Measurements from ENCODE around the gene KRT72.

The KRT72 gene

DNA sequence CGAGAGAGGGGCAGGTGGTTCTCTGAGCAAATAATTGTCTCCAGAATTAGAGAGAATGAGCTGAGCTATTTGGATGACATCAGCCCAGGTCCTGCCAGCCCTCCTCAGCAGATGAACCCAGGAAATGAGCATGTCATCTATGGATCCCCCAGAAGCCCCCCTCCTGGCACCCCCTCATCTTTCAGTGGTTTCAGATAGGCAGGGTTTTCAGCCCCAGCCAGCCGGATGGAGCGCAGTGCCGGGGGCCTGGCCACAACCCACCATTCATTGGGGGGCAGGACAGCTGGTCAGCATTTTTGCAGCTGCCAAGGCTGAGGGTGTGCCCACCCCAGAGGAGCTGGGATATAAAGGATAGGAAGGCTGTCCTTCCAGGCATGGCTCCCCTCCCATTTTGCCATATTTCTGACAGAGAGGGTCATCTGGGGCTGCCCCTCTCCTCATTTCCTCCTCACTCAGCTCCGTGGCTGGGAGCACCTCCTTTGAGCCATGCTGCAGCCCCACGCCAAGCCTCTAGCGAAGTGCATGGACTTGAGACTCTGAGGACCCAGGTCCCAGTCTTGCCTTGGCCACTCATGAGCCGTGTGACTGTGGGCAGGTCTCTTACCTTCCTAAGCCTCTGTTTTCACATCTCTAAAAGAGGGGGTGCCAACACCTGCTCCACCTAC is 42.4 kb downstream of the KRT72 start:
- DNase-seq (ENCODE audit: low read depth in 1 of 2, low spot score in 1 of 2), result no peak
- no peak for TF ChIP-seq JUND (IDR thresholded peaks at IDR 0.05; ENCODE audit: low read depth)
- in situ Hi-C loops (cut with HindIII; ENCODE audit: low pct_unique_long_range_greater_than_20kb, low sequenced_read_pairs), result no loop called here

DNA sequence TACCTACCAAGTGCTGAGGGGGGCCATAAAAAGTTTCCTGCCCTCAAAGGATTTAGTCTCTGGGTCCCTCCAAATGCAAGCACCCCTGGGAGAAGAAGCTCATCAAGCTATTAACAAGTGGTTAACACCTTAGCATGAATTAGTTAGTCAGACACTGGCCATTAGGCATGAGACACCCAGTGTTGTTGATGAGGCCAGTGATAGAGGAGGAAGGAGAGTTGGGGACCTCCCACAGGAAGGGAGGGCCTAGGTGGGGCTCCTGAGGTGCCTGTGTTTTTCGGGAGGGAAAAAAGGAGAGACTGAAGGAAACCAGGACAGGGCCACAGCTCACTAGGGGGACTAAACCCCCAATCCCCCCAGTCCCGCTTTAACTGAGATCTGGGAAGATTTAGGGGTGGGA is 43.8 kb downstream of the KRT72 start:
- no peak for TF ChIP-seq JUND (IDR thresholded peaks at IDR 0.05; ENCODE audit: low read depth)
- DNase-seq (ENCODE audit: low read depth in 1 of 2, low spot score in 1 of 2), result no peak
- in situ Hi-C loops (cut with HindIII; ENCODE audit: low pct_unique_long_range_greater_than_20kb, low sequenced_read_pairs), result no loop called here

DNA sequence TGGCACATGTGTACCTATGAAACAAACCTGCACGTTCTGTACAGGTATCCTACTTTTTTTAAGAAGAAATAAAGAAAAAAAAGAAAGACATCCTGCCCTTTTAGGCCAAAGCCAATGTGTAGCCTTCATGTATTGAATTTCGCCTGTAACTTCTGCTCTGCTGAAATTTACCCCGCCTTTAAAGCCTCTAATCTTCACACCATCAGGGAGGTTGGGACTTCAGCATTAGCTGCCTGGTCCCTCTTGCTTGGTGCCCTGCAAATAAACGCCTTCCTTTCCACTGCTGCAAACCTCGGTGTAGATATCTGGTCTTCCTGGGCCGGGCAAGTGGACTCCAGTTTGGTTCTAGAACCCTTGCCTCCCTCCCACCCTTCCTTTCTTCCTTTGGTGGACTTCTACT is 45.7 kb downstream of the KRT72 start:
- TF ChIP-seq JUND (IDR thresholded peaks at IDR 0.05; ENCODE audit: low read depth), result no peak
- in situ Hi-C loops (cut with HindIII; ENCODE audit: low pct_unique_long_range_greater_than_20kb, low sequenced_read_pairs), result no loop called here
- DNase-seq (ENCODE audit: low read depth in 1 of 2, low spot score in 1 of 2), result no peak

DNA sequence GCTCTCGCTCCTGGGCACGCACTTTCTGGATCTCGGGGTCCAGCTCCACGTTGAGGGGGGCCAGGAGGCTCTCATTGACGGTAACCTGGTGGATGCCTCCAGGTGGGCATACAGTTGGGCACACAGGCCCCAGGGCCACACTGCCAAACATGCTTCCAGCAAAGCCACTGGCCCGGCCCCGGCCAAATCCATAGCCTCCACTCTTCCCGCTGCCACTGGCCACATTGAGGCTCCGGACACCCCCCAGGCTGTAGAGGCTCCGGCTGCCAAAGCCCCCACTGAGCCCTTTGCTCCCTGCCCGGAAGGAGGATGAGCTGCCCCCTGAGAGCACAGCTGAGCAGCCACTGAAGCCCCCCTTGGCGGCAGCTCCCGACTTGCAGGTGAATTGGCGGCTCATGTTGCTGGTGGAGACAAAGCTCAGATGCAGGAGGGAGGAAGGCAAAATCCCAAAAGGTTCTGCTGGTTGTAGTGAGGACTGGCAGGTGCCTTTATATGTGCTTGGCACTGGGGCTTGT is 48.5 kb downstream of the KRT72 start, which contains the start of gene KRT71:
Gene KRT71, minus strand, starts transcription at position 465 of the 515 bp plus-strand sequence. Its CDS starts 68 bp downstream, at position 397.
- no peak for TF ChIP-seq JUND (IDR thresholded peaks at IDR 0.05; ENCODE audit: low read depth)
- DNase-seq (ENCODE audit: low read depth in 1 of 2, low spot score in 1 of 2), result no peak

DNA sequence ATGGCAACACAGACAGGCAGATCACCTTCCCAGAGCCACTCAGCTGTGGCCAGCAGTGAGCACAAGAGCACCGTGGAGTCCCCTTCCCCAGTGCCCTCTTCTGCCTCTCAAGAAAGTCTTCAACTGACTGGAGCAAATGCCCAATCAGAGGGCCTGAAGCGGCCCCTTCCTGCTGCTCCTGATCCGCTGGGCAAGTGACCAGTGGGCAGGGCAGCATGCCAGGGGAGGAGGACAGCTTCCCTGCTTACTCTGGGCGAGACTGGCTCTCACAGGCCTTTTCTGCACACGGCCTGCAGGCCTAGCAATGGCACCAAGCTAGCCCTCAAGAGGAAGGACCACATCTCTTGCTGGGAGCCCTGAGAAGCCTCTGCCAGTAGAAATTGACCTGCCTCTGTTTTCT is 49.2 kb downstream of the KRT72 start:
- no peak for DNase-seq (ENCODE audit: low read depth in 1 of 2, low spot score in 1 of 2)
- no peak for TF ChIP-seq JUND (IDR thresholded peaks at IDR 0.05; ENCODE audit: low read depth)
- in situ Hi-C loops (cut with HindIII; ENCODE audit: low pct_unique_long_range_greater_than_20kb, low sequenced_read_pairs), result no loop called here

More for the DNA sequence above, 48.5 kb downstream of the KRT72 start, which contains the start of gene KRT71:
- in situ Hi-C loops (cut with HindIII; ENCODE audit: low pct_unique_long_range_greater_than_20kb, low sequenced_read_pairs), result no loop called here

DNA sequence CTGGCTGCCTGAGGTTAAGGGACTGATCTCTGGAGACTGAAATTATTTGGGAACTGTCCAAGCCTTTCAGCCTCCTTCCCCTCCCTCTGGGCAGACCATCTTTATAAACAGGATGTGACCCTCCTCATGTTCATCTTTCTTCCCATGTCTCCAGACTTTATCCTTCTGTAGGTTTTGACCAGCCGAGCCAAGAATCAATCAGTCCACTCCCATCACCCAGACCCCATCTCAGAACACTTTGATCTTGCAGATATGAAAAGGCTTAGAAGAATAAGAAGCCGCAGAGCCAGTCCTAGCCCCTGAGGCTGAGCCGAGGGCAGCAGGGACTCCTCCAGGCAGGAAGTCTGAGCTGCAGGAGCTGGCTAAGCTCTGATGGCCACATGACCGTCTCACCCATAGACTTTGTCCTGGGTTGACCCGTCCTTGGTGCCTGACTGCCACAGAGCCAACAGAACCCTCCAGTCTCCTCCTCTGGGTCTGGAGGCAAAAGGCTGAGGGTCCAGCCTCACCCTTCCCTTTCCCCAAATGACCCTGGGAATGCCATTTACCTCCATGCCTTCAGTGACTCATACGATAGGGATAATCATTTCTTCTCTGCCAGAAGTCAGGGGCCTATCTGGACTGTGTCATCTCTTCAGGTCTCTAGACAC is 49.9 kb downstream of the KRT72 start:
- in situ Hi-C loops (cut with HindIII; ENCODE audit: low pct_unique_long_range_greater_than_20kb, low sequenced_read_pairs), result no loop called here
- no peak for TF ChIP-seq JUND (IDR thresholded peaks at IDR 0.05; ENCODE audit: low read depth)
- DNase-seq (ENCODE audit: low read depth in 1 of 2, low spot score in 1 of 2), result no peak

DNA sequence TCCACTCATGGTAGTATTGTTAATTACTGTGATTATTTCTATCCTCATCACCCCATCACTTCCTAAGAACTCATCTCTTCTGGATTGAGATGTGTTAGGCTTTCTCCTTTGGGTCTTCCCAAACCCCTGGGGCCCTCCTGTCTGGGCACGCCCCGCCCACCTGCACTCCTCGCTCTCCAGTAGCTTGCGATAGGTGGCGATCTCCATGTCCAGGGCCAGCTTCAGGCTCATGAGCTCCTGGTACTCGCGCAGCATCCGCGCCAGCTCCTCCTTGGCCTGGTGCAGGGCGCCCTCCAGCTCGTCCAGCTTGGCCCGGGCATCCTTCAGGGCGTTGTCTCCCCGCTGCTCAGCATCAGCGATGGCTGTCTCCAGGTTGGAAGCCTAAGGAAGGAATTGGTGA is 55.1 kb downstream of the KRT72 start:
- no peak for TF ChIP-seq JUND (IDR thresholded peaks at IDR 0.05; ENCODE audit: low read depth)
- in situ Hi-C loops (cut with HindIII; ENCODE audit: low pct_unique_long_range_greater_than_20kb, low sequenced_read_pairs), result no loop called here
- no peak for DNase-seq (ENCODE audit: low read depth in 1 of 2, low spot score in 1 of 2)

DNA sequence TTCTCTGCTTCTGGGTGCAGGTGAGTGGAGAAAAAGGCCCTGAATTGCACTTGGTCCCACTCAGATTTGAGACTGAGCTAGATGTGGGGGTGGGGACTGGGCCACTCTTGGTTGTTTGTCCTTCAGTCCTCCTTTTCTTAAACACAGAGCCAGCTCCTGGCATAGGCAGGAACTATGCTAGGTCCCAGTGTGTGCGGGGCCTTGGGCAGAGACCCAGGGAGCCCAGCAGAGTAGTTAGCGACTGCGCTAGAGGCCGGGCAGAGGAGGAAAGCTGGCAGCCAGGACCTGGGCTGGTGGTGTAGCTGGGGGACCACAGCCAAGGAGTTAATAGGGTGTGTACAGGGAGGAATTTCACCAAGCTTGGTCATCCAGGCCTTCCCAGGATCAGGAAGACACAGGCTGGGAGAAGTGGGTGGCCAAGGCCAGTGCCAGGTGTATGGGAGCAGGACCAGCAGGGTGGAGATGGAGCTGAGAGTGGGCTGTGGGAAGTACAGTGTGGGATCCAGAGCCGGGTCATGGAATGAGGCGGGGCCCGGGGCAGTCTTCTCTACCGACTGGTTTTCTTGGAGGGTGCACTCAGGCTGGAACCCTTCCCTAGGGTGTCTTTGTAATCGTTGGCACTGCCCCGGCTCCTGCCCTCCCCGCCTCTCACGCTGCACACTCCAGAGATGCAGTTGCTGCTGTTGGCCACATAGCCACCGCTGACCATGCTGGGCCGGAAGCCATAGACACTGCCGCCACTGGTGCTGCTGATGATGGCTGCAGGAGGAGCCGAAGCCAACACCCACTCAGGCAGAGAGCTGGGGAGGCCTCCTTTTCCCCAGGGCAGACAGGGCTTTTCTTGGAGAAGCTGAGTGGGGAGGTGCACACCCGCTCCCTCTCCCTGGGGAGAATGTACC is 57.0 kb downstream of the KRT72 start:
- no peak for TF ChIP-seq JUND (IDR thresholded peaks at IDR 0.05; ENCODE audit: low read depth)
- in situ Hi-C loops (cut with HindIII; ENCODE audit: low pct_unique_long_range_greater_than_20kb, low sequenced_read_pairs), result no loop called here
- no peak for DNase-seq (ENCODE audit: low read depth in 1 of 2, low spot score in 1 of 2)

DNA sequence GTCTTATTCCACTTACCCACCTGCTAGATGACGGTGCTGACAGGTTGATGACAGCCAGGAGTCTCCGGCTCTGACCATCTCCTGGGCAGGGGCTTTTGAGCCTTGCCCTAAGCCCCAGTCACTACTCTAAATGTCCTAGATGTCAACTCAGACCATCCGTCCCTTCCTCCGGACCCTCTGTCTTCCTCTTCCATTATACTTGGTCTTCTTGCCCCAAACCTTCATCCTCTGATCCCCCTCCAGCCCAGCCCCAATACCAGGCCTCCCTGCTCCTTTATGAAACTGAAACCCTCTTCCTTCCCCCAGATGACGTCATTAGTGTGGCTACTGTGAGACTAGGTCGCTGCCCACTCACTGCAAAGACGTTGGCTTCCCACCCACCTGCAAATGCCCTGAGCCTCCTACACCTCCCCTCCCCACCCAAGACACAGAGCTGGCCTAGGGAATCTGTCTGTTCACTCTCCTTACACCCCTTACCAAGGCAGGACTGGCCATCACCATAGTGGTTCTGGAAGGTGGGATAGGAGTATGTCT is 58.4 kb downstream of the KRT72 start:
- no peak for DNase-seq (ENCODE audit: low read depth in 1 of 2, low spot score in 1 of 2)
- in situ Hi-C loops (cut with HindIII; ENCODE audit: low pct_unique_long_range_greater_than_20kb, low sequenced_read_pairs), result no loop called here
- TF ChIP-seq JUND (IDR thresholded peaks at IDR 0.05; ENCODE audit: low read depth), result no peak

DNA sequence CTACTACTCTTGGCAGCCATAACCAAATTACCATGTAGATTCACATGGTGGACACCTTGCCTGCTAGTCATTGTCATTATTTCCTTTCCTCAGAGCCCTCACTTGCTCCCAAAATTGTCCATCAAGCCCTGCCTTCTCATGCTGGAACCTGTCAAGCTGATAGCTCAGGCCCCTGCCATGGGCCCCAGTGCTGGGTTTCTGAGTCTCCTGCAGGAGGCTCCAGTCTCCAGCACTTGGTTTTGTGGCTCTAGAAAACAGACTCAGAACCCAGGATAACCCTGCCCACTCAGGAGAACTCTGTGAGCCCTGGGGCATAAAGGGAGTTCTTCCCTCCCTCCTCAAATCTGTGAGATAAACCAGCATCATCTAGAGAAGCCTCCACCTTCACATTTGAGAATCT is 59.1 kb downstream of the KRT72 start:
- DNase-seq (ENCODE audit: low read depth in 1 of 2, low spot score in 1 of 2), result no peak
- no peak for TF ChIP-seq JUND (IDR thresholded peaks at IDR 0.05; ENCODE audit: low read depth)
- in situ Hi-C loops (cut with HindIII; ENCODE audit: low pct_unique_long_range_greater_than_20kb, low sequenced_read_pairs), result no loop called here

DNA sequence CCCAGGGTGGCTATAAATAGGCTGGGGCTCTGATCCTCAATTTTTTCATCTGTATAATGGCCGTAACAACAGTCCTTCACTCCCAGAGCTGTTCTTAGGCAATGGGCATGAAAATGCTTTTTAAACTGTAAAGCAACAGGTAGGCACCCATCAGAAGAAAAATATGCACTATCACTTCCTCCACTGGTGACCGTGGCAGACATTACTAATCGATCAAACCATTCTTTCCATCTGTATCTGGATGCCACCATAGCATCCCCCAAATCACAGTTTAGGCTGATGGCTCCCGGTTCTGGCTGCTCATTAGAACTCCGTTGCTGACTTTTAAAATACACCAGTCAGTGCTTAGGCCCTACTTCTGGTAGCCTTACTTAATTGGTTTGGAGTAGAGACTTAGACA is 59.6 kb downstream of the KRT72 start:
- no peak for TF ChIP-seq JUND (IDR thresholded peaks at IDR 0.05; ENCODE audit: low read depth)
- in situ Hi-C loops (cut with HindIII; ENCODE audit: low pct_unique_long_range_greater_than_20kb, low sequenced_read_pairs), result no loop called here
- DNase-seq (ENCODE audit: low read depth in 1 of 2, low spot score in 1 of 2), result no peak

DNA sequence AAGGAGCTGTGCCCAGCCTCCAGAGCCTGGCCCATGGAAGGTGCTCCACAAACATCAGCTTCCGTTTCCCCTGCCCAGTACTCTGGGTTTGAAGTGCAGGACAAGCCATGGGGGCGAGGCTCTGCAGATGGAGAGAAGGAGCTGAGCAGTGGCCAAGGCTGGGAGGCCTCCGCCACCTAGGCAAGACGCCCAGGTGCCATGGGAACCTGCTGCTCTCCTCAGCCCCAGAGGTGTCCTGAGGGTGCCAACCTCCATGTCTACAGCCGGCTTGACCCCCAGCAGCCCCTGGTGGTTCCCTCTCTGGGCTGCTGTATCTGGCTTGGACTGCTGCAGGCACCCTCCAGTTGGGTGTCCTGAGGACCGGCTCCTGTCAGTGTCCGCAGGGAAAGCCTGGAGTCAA is 60.7 kb downstream of the KRT72 start:
- in situ Hi-C loops (cut with HindIII; ENCODE audit: low pct_unique_long_range_greater_than_20kb, low sequenced_read_pairs), result no loop called here
- TF ChIP-seq JUND (IDR thresholded peaks at IDR 0.05; ENCODE audit: low read depth), result no peak
- DNase-seq (ENCODE audit: low read depth in 1 of 2, low spot score in 1 of 2), result no peak

Data from T47D (cell line).